Stimulated activated CD4-positive, alpha-beta T cell treated with anti-CD3 and anti-CD28 coated beads, Interleukin-4, amount 100 ng/mL, for 4 hours (primary cell): ENCODE data around the gene RTL10.

ENCODE experiments used
- DNase-seq, 2 experiments: peaks; one replicate each; pipeline ENCODE4 v3.0.0-alpha.2; 2020

Gene RTL10

GRCh38 chr22:19807161-19807913, 47.3 kb downstream of the RTL10 start:
- DNase-seq, result no peak

- DNase-seq, result no peak
Measured at GRCh38 chr22:19806213-19807160, 48.2 kb downstream of the RTL10 start.

GRCh38 chr22:19805821-19806212, 48.9 kb downstream of the RTL10 start:
- DNase-seq, result no peak
